Immature natural killer cell (primary cell): Measurements from ENCODE around the gene SYAP1. TPM values are rescaled to one million over a fixed set of nuclear protein-coding genes. Genes with fewer than 3 reads are reported as not detected.

Experiments
- DNase-seq, 3 donors: peaks; one replicate each; pipeline ENCODE4 v3.0.0; 2022; ENCODE audit warnings: mixed read lengths in 1 of 3
- H3K27ac Mint-ChIP-seq, 6 donors: one replicate each; pipeline ENCODE4 v1.8.0; 2020; ENCODE audit warnings: mixed read lengths in 6 of 6, mild to moderate bottlenecking in 5 of 6, inconsistent platforms in 4 of 6, moderate library complexity in 3 of 6
- H3K27me3 Mint-ChIP-seq, 3 donors: one replicate each; pipeline ENCODE4 v1.8.0; 2020 to 2021; ENCODE audit warnings: low read depth in 3 of 3, mild to moderate bottlenecking in 3 of 3, mixed read lengths in 3 of 3, moderate library complexity in 3 of 3, inconsistent platforms in 1 of 3
- H3K36me3 Mint-ChIP-seq, 3 donors: one replicate each; pipeline ENCODE4 v1.8.0; 2020; ENCODE audit warnings: mixed read lengths in 3 of 3, inconsistent platforms in 2 of 3, mild to moderate bottlenecking in 2 of 3
- H3K4me1 Mint-ChIP-seq, 2 donors: one replicate each; pipeline ENCODE4 v1.8.0; 2020; ENCODE audit warnings: inconsistent platforms in 2 of 2, mild to moderate bottlenecking in 2 of 2, mixed read lengths in 2 of 2, moderate library complexity in 1 of 2
- H3K4me3 Mint-ChIP-seq, 5 donors: one replicate each; pipeline ENCODE4 v1.8.0; 2020; ENCODE audit warnings: mild to moderate bottlenecking in 5 of 5, mixed read lengths in 5 of 5, inconsistent platforms in 3 of 5, moderate library complexity in 3 of 5
- H3K9me3 Mint-ChIP-seq, 6 donors: one replicate each; pipeline ENCODE4 v1.8.0; 2020; ENCODE audit warnings: mild to moderate bottlenecking in 6 of 6, mixed read lengths in 6 of 6, inconsistent platforms in 4 of 6, moderate library complexity in 3 of 6
- polyA plus RNA-seq, 3 donors: library from polyadenylated mRNA; unstranded; fragments of 300-500 nt; fragmentation: Illumina TruSeq; gene quantifications; one replicate each; pipeline ENCODE4 v1.2.3, GENCODE V29; 2021

Gene SYAP1
- 10 to 100 TPM; 18.7 to 33.4 (median 28.8) TPM for polyA plus RNA-seq

- no peaks in the 10 kb centered on the region for H3K36me3 Mint-ChIP-seq
- peak within 1 kb of the TSS; percentile 92 to 98 (median 96) for H3K4me3 Mint-ChIP-seq
- H3K9me3 Mint-ChIP-seq: no peaks in the 10 kb centered on the region
- peak within 1 kb of the TSS; percentile 96 to 100 (median 98) for H3K27ac Mint-ChIP-seq
- H3K4me1 Mint-ChIP-seq: peaks cover 33 to 55% of the 10 kb centered on the region in 2 donors
- DNase-seq: peak; percentile 99 to 100 (median 99)
- peaks cover 10 to 23% (median 13%) of the 10 kb centered on the region in 3 donors for H3K27me3 Mint-ChIP-seq
These were observed at the start of gene SYAP1 for GRCh38 chrX:16719334-16720084. Gene SYAP1, plus strand, starts transcription at chrX:16719612. Its CDS starts 113 bp downstream, at chrX:16719725.

GRCh38 chrX:16671005-16671404 lies 48.4 kb upstream of the SYAP1 start:
- Mint-ChIP-seq H3K4me3 (no peak overlapping the region), H3K27me3 (peaks cover 0 to 2% (median 0%) of the 10 kb centered on the region in 3 donors), H3K9me3 (peaks cover 0 to 1% (median 0%) of the 10 kb centered on the region in 6 donors), H3K4me1 (no peaks in the 10 kb centered on the region), H3K36me3 (peaks cover 0 to 6% (median 5%) of the 10 kb centered on the region in 3 donors), H3K27ac (no peak overlapping the region)
- DNase-seq: no peak

GRCh38 chrX:16678689-16679088 lies 40.7 kb upstream of the SYAP1 start:
- H3K4me3 Mint-ChIP-seq: no peak overlapping the region
- H3K36me3 Mint-ChIP-seq: peaks cover 0 to 10% (median 9%) of the 10 kb centered on the region in 3 donors
- H3K4me1 Mint-ChIP-seq: no peaks in the 10 kb centered on the region
- H3K27me3 Mint-ChIP-seq: peaks cover 1 to 6% (median 2%) of the 10 kb centered on the region in 3 donors
- DNase-seq: no peak
- H3K9me3 Mint-ChIP-seq: no peaks in the 10 kb centered on the region
- H3K27ac Mint-ChIP-seq: no peak overlapping the region

- Mint-ChIP-seq H3K27me3 (peaks cover 1 to 6% (median 2%) of the 10 kb centered on the region in 3 donors), H3K4me1 (no peaks in the 10 kb centered on the region), H3K4me3 (no peak overlapping the region), H3K9me3 (no peaks in the 10 kb centered on the region), H3K27ac (no peak overlapping the region), H3K36me3 (peaks cover 0 to 10% (median 7%) of the 10 kb centered on the region in 3 donors)
- DNase-seq: no peak
These were observed 36.3 kb upstream of the SYAP1 start for GRCh38 chrX:16683007-16683664.

- H3K4me1 Mint-ChIP-seq: no peaks in the 10 kb centered on the region
- H3K4me3 Mint-ChIP-seq: no peak overlapping the region
- no peak for DNase-seq
- peaks cover 0 to 8% (median 3%) of the 10 kb centered on the region in 3 donors for H3K36me3 Mint-ChIP-seq
- H3K9me3 Mint-ChIP-seq: no peaks in the 10 kb centered on the region
- H3K27me3 Mint-ChIP-seq: peaks cover 0 to 1% (median 0%) of the 10 kb centered on the region in 3 donors
- no peak overlapping the region for H3K27ac Mint-ChIP-seq
These were observed 31.9 kb upstream of the SYAP1 start for GRCh38 chrX:16687514-16687913.

- Mint-ChIP-seq H3K27ac (peak overlapping the region in 1 of 6 donors; percentile 33), H3K27me3 (peaks cover 0 to 2% (median 1%) of the 10 kb centered on the region in 3 donors), H3K9me3 (no peaks in the 10 kb centered on the region), H3K4me1 (no peaks in the 10 kb centered on the region), H3K36me3 (peaks cover 0 to 5% (median 3%) of the 10 kb centered on the region in 3 donors), H3K4me3 (no peak overlapping the region)
- DNase-seq: peak; percentile 44 to 54 (median 46)
These were observed 24.2 kb upstream of the SYAP1 start for GRCh38 chrX:16695079-16695676.

- Mint-ChIP-seq H3K27me3 (peaks cover 0 to 2% (median 1%) of the 10 kb centered on the region in 3 donors), H3K9me3 (no peaks in the 10 kb centered on the region), H3K27ac (no peak overlapping the region), H3K4me3 (no peak overlapping the region), H3K4me1 (no peaks in the 10 kb centered on the region), H3K36me3 (peaks cover 0 to 3% (median 0%) of the 10 kb centered on the region in 3 donors)
- DNase-seq: no peak
These were observed 22.5 kb upstream of the SYAP1 start for GRCh38 chrX:16696956-16697355.

GRCh38 chrX:16699389-16699788 lies 20.0 kb upstream of the SYAP1 start:
- no peak for DNase-seq
- H3K27me3 Mint-ChIP-seq: peaks cover 0 to 2% (median 1%) of the 10 kb centered on the region in 3 donors

GRCh38 chrX:16700734-16701133 lies 18.7 kb upstream of the SYAP1 start:
- Mint-ChIP-seq H3K27ac (no peak overlapping the region), H3K27me3 (peaks cover 0 to 1% (median 0%) of the 10 kb centered on the region in 3 donors), H3K36me3 (peaks cover 0 to 3% (median 3%) of the 10 kb centered on the region in 3 donors), H3K9me3 (no peaks in the 10 kb centered on the region), H3K4me1 (no peaks in the 10 kb centered on the region), H3K4me3 (no peak overlapping the region)
- no peak for DNase-seq

More at GRCh38 chrX:16699389-16699788, 20.0 kb upstream of the SYAP1 start:
- Mint-ChIP-seq H3K36me3 (peaks cover 0 to 3% (median 3%) of the 10 kb centered on the region in 3 donors), H3K9me3 (no peaks in the 10 kb centered on the region), H3K4me1 (no peaks in the 10 kb centered on the region), H3K4me3 (no peak overlapping the region), H3K27ac (no peak overlapping the region)

- H3K27ac Mint-ChIP-seq: no peak overlapping the region
- no peaks in the 10 kb centered on the region for H3K4me1 Mint-ChIP-seq
- no peak for DNase-seq
- H3K9me3 Mint-ChIP-seq: no peaks in the 10 kb centered on the region
- no peaks in the 10 kb centered on the region for H3K27me3 Mint-ChIP-seq
- no peak overlapping the region for H3K4me3 Mint-ChIP-seq
- peaks cover 0 to 3% (median 0%) of the 10 kb centered on the region in 3 donors for H3K36me3 Mint-ChIP-seq
These were observed 16.5 kb upstream of the SYAP1 start for GRCh38 chrX:16702700-16703599.

GRCh38 chrX:16705370-16705769 lies 14.0 kb upstream of the SYAP1 start:
- H3K4me1 Mint-ChIP-seq: no peaks in the 10 kb centered on the region
- H3K9me3 Mint-ChIP-seq: no peaks in the 10 kb centered on the region
- H3K27me3 Mint-ChIP-seq: peaks cover 0 to 5% (median 0%) of the 10 kb centered on the region in 3 donors
- no peak overlapping the region for H3K27ac Mint-ChIP-seq
- no peak overlapping the region for H3K4me3 Mint-ChIP-seq
- DNase-seq: no peak
- peaks cover 0 to 3% (median 0%) of the 10 kb centered on the region in 3 donors for H3K36me3 Mint-ChIP-seq

- Mint-ChIP-seq H3K4me3 (no peak overlapping the region), H3K27me3 (peaks cover 3 to 11% (median 10%) of the 10 kb centered on the region in 3 donors), H3K9me3 (peaks cover 0 to 1% (median 0%) of the 10 kb centered on the region in 6 donors), H3K27ac (no peak overlapping the region), H3K36me3 (peaks cover 0 to 3% (median 0%) of the 10 kb centered on the region in 3 donors), H3K4me1 (peaks cover 9 to 15% of the 10 kb centered on the region in 2 donors)
- no peak for DNase-seq
These were observed 11.4 kb upstream of the SYAP1 start for GRCh38 chrX:16708016-16708415.
